GM12878 (cell line): ENCODE results near the gene REV3L.
"Not testable (repeated sequence)": the region's sequence is repeated elsewhere in the genome, so short reads cannot be mapped to it uniquely, and the experiment has no call there.

ENCODE experiments used
- ATF3 ChIP-seq: IDR thresholded peaks from 2 replicates; pipeline ENCODE4 v1.6.1; 2011; ENCODE audit warnings: low read depth, mild to moderate bottlenecking, low read length, moderate library complexity, borderline replicate concordance; ENCODE audit errors: extremely low read depth
- CTCF ChIP-seq, 3 experiments: IDR thresholded peaks in 2 of 3; conservative IDR thresholded peaks in 1 of 3; 2 replicates each; pipeline ENCODE4 v1.5.1; 2011; ENCODE audit warnings: low read depth in 3 of 3, low read length in 3 of 3, mild to moderate bottlenecking in 3 of 3, control low read depth in 2 of 3, moderate library complexity in 2 of 3, inconsistent platforms in 1 of 3, mixed read lengths in 1 of 3; ENCODE audit not compliant: control insufficient read depth in 2 of 3, insufficient read depth in 1 of 3; ENCODE audit errors: extremely low read depth in 1 of 3
- JUND ChIP-seq: IDR thresholded peaks from 2 replicates; pipeline ENCODE4 v1.6.1; 2012; ENCODE audit warnings: low read depth, mild to moderate bottlenecking, low read length, improper control_type of control experiment, moderate library complexity
- POLR2AphosphoS5 ChIP-seq: IDR thresholded peaks from 2 replicates; pipeline ENCODE4 v1.6.1; 2011; ENCODE audit warnings: mild to moderate bottlenecking, low read length, inconsistent platforms
- PRDM15 ChIP-seq: fragments of 450-650 bp; formaldehyde crosslinking; IDR thresholded peaks from 2 replicates; pipeline ENCODE4 v1.4.0; 2020; ENCODE audit warnings: mild to moderate bottlenecking, moderate library complexity

GRCh38 chr6:111514531-111514930 lies 31.5 kb upstream of the REV3L start:
- TF ChIP-seq PRDM15 (CRISPR knock-in tag); JUND; POLR2AphosphoS5; CTCF (IDR thresholded peaks at IDR 0.05 in 2 of 3, conservative IDR thresholded peaks at IDR 0.05 in 1 of 3; ENCODE audit: control insufficient read depth in 2 of 3, extremely low read depth in 1 of 3, insufficient read depth in 1 of 3, low read depth in 3 of 3, low read length in 3 of 3); ATF3: not testable (repeated sequence)
